ENCODE results near the gene ACSL3. TPM values are rescaled to one million over a fixed set of nuclear protein-coding genes. Genes with fewer than 3 reads are reported as not detected.

ACSL3 gene
- total RNA-seq, 4 donors from 2014 or later = 22.4 to 54.1 (median 42.3) TPM

DNA sequence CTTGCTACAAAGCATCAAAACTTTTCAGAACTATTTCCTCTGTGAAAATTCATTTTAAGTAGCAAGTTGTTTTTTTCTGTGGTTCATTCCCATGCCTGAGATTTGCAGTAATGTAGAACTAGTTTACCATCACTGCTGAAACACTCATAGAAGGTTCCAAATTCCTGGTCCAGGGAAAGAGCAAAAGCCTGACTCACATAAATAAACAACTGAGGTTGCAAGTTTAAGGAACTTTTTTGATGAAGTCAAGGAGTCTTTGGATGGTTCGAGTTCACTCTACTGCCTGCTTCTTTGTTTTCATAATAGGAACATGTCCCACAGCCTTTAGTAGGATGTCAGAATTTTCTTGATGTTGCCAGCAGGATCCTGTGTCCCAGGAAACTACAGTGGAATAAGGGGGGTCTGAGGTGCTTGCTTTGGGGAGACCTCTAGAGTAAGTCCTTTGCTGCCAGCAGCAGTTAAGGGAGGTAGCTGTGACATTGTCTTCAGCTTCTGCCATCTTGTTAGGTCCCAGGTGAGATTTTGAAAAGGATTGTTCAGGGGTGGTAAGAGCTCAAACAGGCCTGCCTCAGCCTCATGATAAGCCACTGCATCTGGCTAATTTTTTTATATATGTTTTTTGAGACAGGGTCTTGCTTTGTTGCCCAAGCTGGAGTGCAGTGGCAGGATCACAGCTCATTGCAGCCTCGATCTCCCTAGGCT lies 43.9 kb downstream of the ACSL3 start:
- H3K4me1 ChIP-seq = peaks cover 0 to 43% (median 7%) of the 10 kb centered on the region in 4 donors
- in situ Hi-C loops (cut with MboI; ENCODE audit: low pct_ligation_motif_present in 1 of 4, low pct_unique_long_range_greater_than_20kb in 1 of 4, low sequenced_read_pairs in 3 of 4) = loop anchor here (10.0 to 25.0 kb wide), 3 partner anchors 192 to 220 kb away; no protein-coding TSS in a partner anchor

DNA sequence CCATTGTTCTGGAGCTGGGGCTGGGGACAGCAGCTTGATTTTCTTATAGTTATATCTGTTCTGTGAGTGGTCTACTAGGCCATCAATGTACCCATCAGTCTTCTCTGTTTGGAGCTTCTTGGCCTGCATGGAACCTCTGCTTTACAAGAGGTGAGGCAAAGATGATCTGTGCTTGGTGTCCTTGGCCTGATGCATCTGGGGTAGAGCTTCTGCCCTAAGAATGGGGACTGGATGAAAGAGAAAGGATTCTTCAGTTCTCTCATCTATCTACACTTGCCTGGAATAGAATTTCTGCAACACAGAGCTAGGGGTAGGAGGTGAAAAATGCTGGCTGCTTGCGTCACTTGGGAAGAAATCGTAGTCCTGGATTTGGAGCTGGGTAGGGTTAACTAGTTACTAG lies 46.2 kb downstream of the ACSL3 start:
- no peak for TF ChIP-seq EP300 (IDR thresholded peaks at IDR 0.05; ENCODE audit: low read depth)
- no peak for TF ChIP-seq POLR2AphosphoS5 (IDR thresholded peaks at IDR 0.05)
- TF ChIP-seq, protein P1, sequence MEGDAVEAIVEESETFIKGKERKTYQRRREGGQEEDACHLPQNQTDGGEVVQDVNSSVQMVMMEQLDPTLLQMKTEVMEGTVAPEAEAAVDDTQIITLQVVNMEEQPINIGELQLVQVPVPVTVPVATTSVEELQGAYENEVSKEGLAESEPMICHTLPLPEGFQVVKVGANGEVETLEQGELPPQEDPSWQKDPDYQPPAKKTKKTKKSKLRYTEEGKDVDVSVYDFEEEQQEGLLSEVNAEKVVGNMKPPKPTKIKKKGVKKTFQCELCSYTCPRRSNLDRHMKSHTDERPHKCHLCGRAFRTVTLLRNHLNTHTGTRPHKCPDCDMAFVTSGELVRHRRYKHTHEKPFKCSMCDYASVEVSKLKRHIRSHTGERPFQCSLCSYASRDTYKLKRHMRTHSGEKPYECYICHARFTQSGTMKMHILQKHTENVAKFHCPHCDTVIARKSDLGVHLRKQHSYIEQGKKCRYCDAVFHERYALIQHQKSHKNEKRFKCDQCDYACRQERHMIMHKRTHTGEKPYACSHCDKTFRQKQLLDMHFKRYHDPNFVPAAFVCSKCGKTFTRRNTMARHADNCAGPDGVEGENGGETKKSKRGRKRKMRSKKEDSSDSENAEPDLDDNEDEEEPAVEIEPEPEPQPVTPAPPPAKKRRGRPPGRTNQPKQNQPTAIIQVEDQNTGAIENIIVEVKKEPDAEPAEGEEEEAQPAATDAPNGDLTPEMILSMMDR (IDR thresholded peaks at IDR 0.05) = no peak
- TF ChIP-seq POLR2A (IDR thresholded peaks at IDR 0.05) = no peak
- intact Hi-C loops (cut with DNase I; ENCODE audit: low total_unique reads) (loop anchor here (10.0 kb wide), 1 partner anchor 202 kb away; no protein-coding TSS in a partner anchor), in situ Hi-C loops (cut with MboI; ENCODE audit: low pct_ligation_motif_present in 1 of 4, low pct_unique_long_range_greater_than_20kb in 1 of 4, low sequenced_read_pairs in 3 of 4) (loop anchor here (10.0 to 25.0 kb wide), 3 partner anchors 195 to 222 kb away; no protein-coding TSS in a partner anchor)
- H3K27ac ChIP-seq = no peak overlapping the region
- no peak for DNase-seq
- no peaks in the 10 kb centered on the region for H3K27me3 ChIP-seq
- H3K9me3 ChIP-seq = no peaks in the 10 kb centered on the region
- peaks cover 0 to 5% (median 0%) of the 10 kb centered on the region in 4 donors for H3K36me3 ChIP-seq
- 96% methylated on average over 2 of the region's 2 CpGs; no CpG with 5 or more reads in 1 of the 2 donors for WGBS, 2 donors (ENCODE audit: low coverage in 1 of 2)
- peaks cover 0 to 39% (median 5%) of the 10 kb centered on the region in 4 donors for H3K4me1 ChIP-seq
- H3K4me3 ChIP-seq = no peak overlapping the region

More for the DNA sequence above, 43.9 kb downstream of the ACSL3 start:
- intact Hi-C loops (cut with DNase I; ENCODE audit: low total_unique reads) = loop anchor here (5.0 to 10.0 kb wide), 2 partner anchors 42 to 200 kb away; partner anchors contain the start of gene ACSL3
- TF ChIP-seq POLR2AphosphoS5 (IDR thresholded peaks at IDR 0.05) (peak in 1 of 3 donors; percentile 28), EP300 (IDR thresholded peaks at IDR 0.05; ENCODE audit: low read depth) (no peak)
- no peak overlapping the region for H3K4me3 ChIP-seq
- DNase-seq = no peak
- peak overlapping the region; percentile 17 to 65 (median 41) for H3K27ac ChIP-seq
- H3K36me3 ChIP-seq = peaks cover 0 to 3% (median 0%) of the 10 kb centered on the region in 4 donors
- no peaks in the 10 kb centered on the region for H3K27me3 ChIP-seq
- H3K9me3 ChIP-seq = no peaks in the 10 kb centered on the region
- WGBS, 2 donors (ENCODE audit: low coverage in 1 of 2) = 95 to 100% methylated on average over 1 to 2 of the region's 2 CpGs

DNA sequence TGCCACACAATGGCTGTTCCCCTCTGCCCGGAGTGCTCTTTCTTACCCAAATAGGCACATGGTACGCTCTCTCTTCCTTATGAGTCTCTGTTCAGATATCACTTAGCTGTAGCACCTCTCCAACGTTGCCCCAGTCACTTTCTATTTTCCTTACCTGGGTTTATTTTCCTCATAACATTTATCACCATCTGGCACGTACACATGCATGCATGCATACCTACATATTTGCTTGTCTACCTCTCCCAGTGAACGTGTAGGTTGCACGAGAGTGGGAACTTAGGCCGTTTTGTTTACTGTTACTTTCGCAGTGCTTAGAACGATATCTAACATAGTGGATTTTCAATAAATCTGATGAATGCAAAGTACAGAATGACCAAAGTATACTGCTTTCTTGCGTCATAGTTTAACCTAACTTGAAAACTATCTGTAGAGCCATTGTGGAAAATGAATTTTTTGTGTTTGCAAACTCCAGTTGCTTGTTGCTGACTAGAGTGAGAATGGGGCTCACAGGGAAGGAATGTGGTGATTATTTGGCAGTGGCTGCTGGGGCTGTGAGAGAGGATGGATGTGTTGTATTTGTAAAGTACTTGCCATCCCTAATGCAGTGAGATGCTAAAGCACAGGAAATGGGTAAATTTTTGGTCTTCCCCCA lies 47.1 kb downstream of the ACSL3 start:
- 86 to 96% methylated on average over 9 to 10 of the region's 10 CpGs for WGBS, 2 donors (ENCODE audit: low coverage in 1 of 2)
- Histone ChIP-seq H3K9me3 (no peaks in the 10 kb centered on the region), H3K4me1 (peaks cover 0 to 47% (median 5%) of the 10 kb centered on the region in 4 donors), H3K27me3 (no peaks in the 10 kb centered on the region), H3K36me3 (peaks cover 0 to 5% (median 0%) of the 10 kb centered on the region in 4 donors), H3K27ac (no peak overlapping the region), H3K4me3 (no peak overlapping the region)
- intact Hi-C loops (cut with DNase I; ENCODE audit: low total_unique reads) (loop anchor here (10.0 kb wide), 1 partner anchor 203 kb away; no protein-coding TSS in a partner anchor), in situ Hi-C loops (cut with MboI; ENCODE audit: low pct_ligation_motif_present in 1 of 4, low pct_unique_long_range_greater_than_20kb in 1 of 4, low sequenced_read_pairs in 3 of 4) (loop anchor here (10.0 to 25.0 kb wide), 3 partner anchors 196 to 223 kb away; no protein-coding TSS in a partner anchor)
- TF ChIP-seq POLR2AphosphoS5 (IDR thresholded peaks at IDR 0.05) (no peak), POLR2A (IDR thresholded peaks at IDR 0.05) (no peak), EP300 (IDR thresholded peaks at IDR 0.05; ENCODE audit: low read depth) (no peak)
- TF ChIP-seq, protein P1 (IDR thresholded peaks at IDR 0.05) = no peak
- DNase-seq = no peak

DNA sequence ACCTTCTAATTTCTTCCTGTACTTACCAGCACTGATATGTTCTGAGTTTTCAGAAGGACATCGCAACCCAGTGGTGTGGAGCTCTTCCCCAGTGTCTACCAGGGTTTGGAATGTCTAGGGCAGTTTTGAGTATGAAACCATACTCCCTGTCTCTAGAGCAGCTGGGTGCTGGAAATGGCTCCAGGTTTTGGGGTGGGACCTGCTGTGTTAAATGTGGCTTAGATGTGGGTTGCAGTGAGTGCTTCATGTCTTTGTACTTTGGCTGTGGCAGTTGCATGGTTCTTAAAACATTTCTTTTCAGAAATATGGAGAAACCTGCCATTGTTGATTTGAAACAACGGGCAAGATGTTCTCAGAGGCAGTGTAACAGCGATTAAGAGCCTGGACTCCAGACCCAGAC lies 48.5 kb downstream of the ACSL3 start:
- no peak for TF ChIP-seq EP300 (IDR thresholded peaks at IDR 0.05; ENCODE audit: low read depth)
- TF ChIP-seq POLR2A (IDR thresholded peaks at IDR 0.05) = no peak
- no peak for TF ChIP-seq POLR2AphosphoS5 (IDR thresholded peaks at IDR 0.05)
- TF ChIP-seq, protein P1 (IDR thresholded peaks at IDR 0.05) = no peak
- intact Hi-C loops (cut with DNase I; ENCODE audit: low total_unique reads) (loop anchor here (10.0 kb wide), 1 partner anchor 204 kb away; no protein-coding TSS in a partner anchor), in situ Hi-C loops (cut with MboI; ENCODE audit: low pct_ligation_motif_present in 1 of 4, low pct_unique_long_range_greater_than_20kb in 1 of 4, low sequenced_read_pairs in 3 of 4) (loop anchor here (10.0 to 25.0 kb wide), 3 partner anchors 197 to 224 kb away; no protein-coding TSS in a partner anchor)
- Histone ChIP-seq H3K4me3 (no peak overlapping the region), H3K27ac (no peak overlapping the region), H3K36me3 (peaks cover 0 to 5% (median 0%) of the 10 kb centered on the region in 4 donors), H3K4me1 (peaks cover 0 to 40% (median 3%) of the 10 kb centered on the region in 4 donors), H3K27me3 (no peaks in the 10 kb centered on the region), H3K9me3 (no peaks in the 10 kb centered on the region)
- 88 to 95% methylated on average over 3 of the region's 3 CpGs for WGBS, 2 donors (ENCODE audit: low coverage in 1 of 2)
- DNase-seq = no peak

All from transverse colon (tissue), 4 donors.